Natural killer cell (primary cell): ENCODE data around the gene RAD51B. TPM values are rescaled to one million over a fixed set of nuclear protein-coding genes. Genes with fewer than 3 reads are reported as not detected.

ENCODE experiments used
- ATAC-seq, 3 donors: fragments of 150-1000 bp in 2 of 3; fragments of 200-7000 bp in 1 of 3; cut with Tn5 transposase; 1 replicate in 1 of 3; 2 replicates in 2 of 3; pipeline ENCODE4 v1.10.0; 2021; ENCODE audit warnings: mild to moderate bottlenecking in 2 of 3, moderate library complexity in 2 of 3
- DNase-seq, 2 donors: peaks; one replicate each; pipeline versions ENCODE4 v3.0.0 to v3.0.0-alpha.2; 2013 to 2021; ENCODE audit warnings: mixed read lengths in 1 of 2
- H3K27ac ChIP-seq: one replicate; pipeline ENCODE4 v1.5.1; 2013; ENCODE audit warnings: mild to moderate bottlenecking, low read length
- H3K27me3 ChIP-seq: one replicate; pipeline ENCODE4 v1.6.1; 2013; ENCODE audit warnings: low read length; ENCODE audit not compliant: control insufficient read depth, insufficient read depth
- H3K36me3 ChIP-seq: one replicate; pipeline ENCODE4 v1.6.1; 2013; ENCODE audit warnings: low read length; ENCODE audit not compliant: control insufficient read depth, insufficient read depth
- H3K4me1 ChIP-seq: one replicate; pipeline ENCODE4 v1.6.1; 2013; ENCODE audit warnings: low read length; ENCODE audit not compliant: control insufficient read depth, insufficient read depth
- H3K4me3 ChIP-seq: one replicate; pipeline ENCODE4 v1.5.1; 2013; ENCODE audit warnings: low read length
- H3K9me3 ChIP-seq: one replicate; pipeline ENCODE4 v1.6.1; 2013; ENCODE audit warnings: low read length; ENCODE audit not compliant: control insufficient read depth, insufficient read depth
- H3K27ac Mint-ChIP-seq, 2 donors: one replicate each; pipeline ENCODE4 v1.8.0; 2022; ENCODE audit warnings: mild to moderate bottlenecking in 2 of 2, mixed read lengths in 2 of 2, moderate library complexity in 1 of 2
- H3K27me3 Mint-ChIP-seq, 2 donors: one replicate each; pipeline ENCODE4 v1.8.0; 2022; ENCODE audit warnings: low read depth in 2 of 2, mixed read lengths in 2 of 2
- H3K36me3 Mint-ChIP-seq: one replicate; pipeline ENCODE4 v1.8.0; 2022; ENCODE audit warnings: mixed read lengths
- H3K4me1 Mint-ChIP-seq, 2 donors: one replicate each; pipeline ENCODE4 v1.8.0; 2022; ENCODE audit warnings: mixed read lengths in 2 of 2
- H3K4me3 Mint-ChIP-seq: one replicate; pipeline ENCODE4 v1.8.0; 2022; ENCODE audit warnings: mild to moderate bottlenecking, moderate library complexity, mixed read lengths
- H3K9me3 Mint-ChIP-seq, 2 donors: one replicate each; pipeline ENCODE4 v1.8.0; 2022; ENCODE audit warnings: mixed read lengths in 2 of 2
- WGBS: methylation state at CpG from one replicate; pipeline ENCODE4 v1.1.7; 2013; ENCODE audit warnings: missing lambda C conversion rate; ENCODE audit not compliant: insufficient coverage; 5-methylcytosine and 5-hydroxymethylcytosine counted together
- intact Hi-C: fragments of 100-400 bp; cut with micrococcal nuclease; formaldehyde crosslinking; loops from one replicate; pipeline ENCODE4 v1.14.2; 2022
- total RNA-seq, 4 donors: library from RNA; stranded (reverse); fragments of 120-200 nt in 1 of 4; gene quantifications; one replicate each; pipeline versions ENCODE4 v1.2.3 to v1.2.4, GENCODE V29; 2013 to 2022
- TF ChIP-seq, protein P1 (sequence below): fragments of 200-600 bp; IDR thresholded peaks from one replicate; pipeline ENCODE4 v1.8.0; 2022; ENCODE audit warnings: antibody characterized with exemption

RAD51B gene
- total RNA-seq, 3 donors from 2014 or later (not counting 1 experiment from before 2014, with no cell fraction given): 28.1 to 37.6 (median 28.6) TPM

GRCh38 chr14:68503186-68503825 is 683.7 kb downstream of the RAD51B start:
- Histone ChIP-seq H3K36me3 (no peaks in the 10 kb centered on the region), H3K27ac (no peak overlapping the region)
- no peak overlapping the region for H3K4me3 Mint-ChIP-seq

DNA sequence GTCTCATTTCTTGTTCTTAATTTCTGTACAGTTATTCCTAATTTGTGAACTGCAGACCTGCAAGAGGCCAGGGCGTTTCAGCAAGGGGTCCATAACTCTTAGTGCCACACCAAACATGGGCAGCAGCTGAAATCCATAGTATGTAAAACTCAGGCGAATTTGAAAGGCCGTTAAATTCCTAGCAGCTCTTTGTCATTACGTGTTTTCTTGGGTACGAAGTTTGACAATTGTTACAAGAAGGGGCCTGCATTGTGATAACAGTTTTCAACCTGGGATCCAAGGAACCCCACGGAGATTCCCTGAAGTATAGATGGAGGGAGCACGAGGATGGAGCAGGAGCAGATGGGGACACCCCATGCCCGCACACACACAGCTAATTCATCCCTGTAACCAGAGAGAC is 685.3 kb downstream of the RAD51B start:
- Mint-ChIP-seq H3K4me3 (no peak overlapping the region), H3K27ac (no peak overlapping the region), H3K9me3 (no peaks in the 10 kb centered on the region), H3K27me3 (no peaks in the 10 kb centered on the region), H3K4me1 (peaks cover 20 to 22% of the 10 kb centered on the region in 2 donors), H3K36me3 (no peaks in the 10 kb centered on the region)
- H3K4me3 ChIP-seq: no peak overlapping the region
- DNase-seq: no peak
- intact Hi-C loops: no loop called here
- H3K27ac ChIP-seq: no peak overlapping the region
- WGBS: 85% methylated on average over 8 of the region's 8 CpGs
- H3K9me3 ChIP-seq: no peaks in the 10 kb centered on the region
- ATAC-seq: no peak
- peaks cover 42% of the 10 kb centered on the region for H3K4me1 ChIP-seq
- H3K36me3 ChIP-seq: no peaks in the 10 kb centered on the region
- TF ChIP-seq, protein P1, sequence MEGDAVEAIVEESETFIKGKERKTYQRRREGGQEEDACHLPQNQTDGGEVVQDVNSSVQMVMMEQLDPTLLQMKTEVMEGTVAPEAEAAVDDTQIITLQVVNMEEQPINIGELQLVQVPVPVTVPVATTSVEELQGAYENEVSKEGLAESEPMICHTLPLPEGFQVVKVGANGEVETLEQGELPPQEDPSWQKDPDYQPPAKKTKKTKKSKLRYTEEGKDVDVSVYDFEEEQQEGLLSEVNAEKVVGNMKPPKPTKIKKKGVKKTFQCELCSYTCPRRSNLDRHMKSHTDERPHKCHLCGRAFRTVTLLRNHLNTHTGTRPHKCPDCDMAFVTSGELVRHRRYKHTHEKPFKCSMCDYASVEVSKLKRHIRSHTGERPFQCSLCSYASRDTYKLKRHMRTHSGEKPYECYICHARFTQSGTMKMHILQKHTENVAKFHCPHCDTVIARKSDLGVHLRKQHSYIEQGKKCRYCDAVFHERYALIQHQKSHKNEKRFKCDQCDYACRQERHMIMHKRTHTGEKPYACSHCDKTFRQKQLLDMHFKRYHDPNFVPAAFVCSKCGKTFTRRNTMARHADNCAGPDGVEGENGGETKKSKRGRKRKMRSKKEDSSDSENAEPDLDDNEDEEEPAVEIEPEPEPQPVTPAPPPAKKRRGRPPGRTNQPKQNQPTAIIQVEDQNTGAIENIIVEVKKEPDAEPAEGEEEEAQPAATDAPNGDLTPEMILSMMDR: no peak
- no peaks in the 10 kb centered on the region for H3K27me3 ChIP-seq

More at GRCh38 chr14:68503186-68503825, 683.7 kb downstream of the RAD51B start:
- peaks cover 39% of the 10 kb centered on the region for H3K4me1 ChIP-seq
- intact Hi-C loops: no loop called here
- Mint-ChIP-seq H3K27me3 (peaks cover 0 to 7% of the 10 kb centered on the region in 2 donors), H3K9me3 (no peaks in the 10 kb centered on the region), H3K36me3 (no peaks in the 10 kb centered on the region), H3K4me1 (peaks cover 22 to 27% of the 10 kb centered on the region in 2 donors), H3K27ac (no peak overlapping the region)
- no peaks in the 10 kb centered on the region for H3K9me3 ChIP-seq
- whole genome bisulfite sequencing: over 99% methylated on average over 5 of the region's 7 CpGs
- no peak for DNase-seq
- TF ChIP-seq, protein P1: no peak
- no peaks in the 10 kb centered on the region for H3K27me3 ChIP-seq
- no peak for ATAC-seq
- H3K4me3 ChIP-seq: no peak overlapping the region

GRCh38 chr14:68506021-68506644 is 686.6 kb downstream of the RAD51B start:
- H3K4me1 Mint-ChIP-seq: peaks cover 20 to 22% of the 10 kb centered on the region in 2 donors
- peaks cover 42% of the 10 kb centered on the region for H3K4me1 ChIP-seq
- H3K9me3 Mint-ChIP-seq: no peaks in the 10 kb centered on the region
- TF ChIP-seq, protein P1: no peak
- H3K36me3 Mint-ChIP-seq: no peaks in the 10 kb centered on the region
- no peaks in the 10 kb centered on the region for H3K9me3 ChIP-seq
- 87% methylated on average over 17 of the region's 17 CpGs for WGBS
- DNase-seq: peak in 1 of 2 donors; percentile 30
- ATAC-seq: no peak
- H3K27me3 Mint-ChIP-seq: no peaks in the 10 kb centered on the region
- no peaks in the 10 kb centered on the region for H3K27me3 ChIP-seq
- H3K27ac Mint-ChIP-seq: peak overlapping the region; percentile 67 to 82
- intact Hi-C loops: no loop called here
- peak overlapping the region; percentile 8 for H3K27ac ChIP-seq
- H3K4me3 Mint-ChIP-seq: peak overlapping the region; percentile 62
- H3K36me3 ChIP-seq: no peaks in the 10 kb centered on the region
- no peak overlapping the region for H3K4me3 ChIP-seq
